A549 (cell line): Measurements from ENCODE around the gene ESPNL.

Experiments
- CBX8 ChIP-seq: fragments of 200-600 bp; sonication (generic); IDR thresholded peaks from 2 replicates; pipeline ENCODE4 v1.6.1; 2016
- MAZ ChIP-seq: fragments of 150-350 bp; IDR thresholded peaks from 2 replicates; pipeline ENCODE4 v1.6.1; 2014; ENCODE audit warnings: antibody characterized with exemption, low read depth, low read length, borderline replicate concordance
- RAD21 ChIP-seq, 2 experiments: fragments of >200 bp in 1 of 2; sonication (Bioruptor Twin) in 1 of 2; formaldehyde crosslinking in 1 of 2; IDR thresholded peaks in 1 of 2; conservative IDR thresholded peaks in 1 of 2; 2 replicates in 1 of 2; 3 replicates in 1 of 2; pipeline ENCODE4 v1.6.1; 2012 to 2018; ENCODE audit warnings: inconsistent platforms in 1 of 2
- TF ChIP-seq, protein P1 (sequence below): fragments of >200 bp; sonication (Bioruptor Twin); formaldehyde crosslinking; IDR thresholded peaks from 3 replicates; pipeline ENCODE4 v1.5.1; 2016
- TF ChIP-seq, protein P2 (sequence below): IDR thresholded peaks from 2 replicates; pipeline ENCODE4 v1.6.1; 2012
- TF ChIP-seq, protein P3 (sequence below): fragments of 200-600 bp; sonication (generic); IDR thresholded peaks from 2 replicates; pipeline ENCODE4 v1.6.1; 2016; ENCODE audit warnings: antibody characterized with exemption, mild to moderate bottlenecking, moderate library complexity

DNA sequence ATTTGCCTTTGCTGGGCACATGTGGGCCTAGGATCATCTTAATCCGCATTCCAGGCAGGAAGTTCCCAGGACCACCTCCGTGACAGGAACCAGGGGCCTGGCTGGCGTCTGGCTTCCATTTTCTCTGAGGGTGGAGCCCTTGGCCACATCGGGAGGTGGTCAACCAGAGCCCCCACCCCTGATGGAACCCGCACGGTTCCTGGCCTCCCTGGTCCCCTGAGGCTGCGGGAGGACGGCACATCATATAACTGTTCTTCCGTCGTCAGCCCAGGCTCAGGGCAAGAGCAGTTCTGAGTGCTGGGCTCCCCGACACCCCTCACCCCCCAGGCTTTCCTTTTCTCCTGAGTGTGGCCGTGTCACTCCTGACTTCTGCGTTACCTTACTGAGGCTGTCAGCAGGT lies 13.5 kb downstream of the ESPNL start:
- TF ChIP-seq, protein P1, sequence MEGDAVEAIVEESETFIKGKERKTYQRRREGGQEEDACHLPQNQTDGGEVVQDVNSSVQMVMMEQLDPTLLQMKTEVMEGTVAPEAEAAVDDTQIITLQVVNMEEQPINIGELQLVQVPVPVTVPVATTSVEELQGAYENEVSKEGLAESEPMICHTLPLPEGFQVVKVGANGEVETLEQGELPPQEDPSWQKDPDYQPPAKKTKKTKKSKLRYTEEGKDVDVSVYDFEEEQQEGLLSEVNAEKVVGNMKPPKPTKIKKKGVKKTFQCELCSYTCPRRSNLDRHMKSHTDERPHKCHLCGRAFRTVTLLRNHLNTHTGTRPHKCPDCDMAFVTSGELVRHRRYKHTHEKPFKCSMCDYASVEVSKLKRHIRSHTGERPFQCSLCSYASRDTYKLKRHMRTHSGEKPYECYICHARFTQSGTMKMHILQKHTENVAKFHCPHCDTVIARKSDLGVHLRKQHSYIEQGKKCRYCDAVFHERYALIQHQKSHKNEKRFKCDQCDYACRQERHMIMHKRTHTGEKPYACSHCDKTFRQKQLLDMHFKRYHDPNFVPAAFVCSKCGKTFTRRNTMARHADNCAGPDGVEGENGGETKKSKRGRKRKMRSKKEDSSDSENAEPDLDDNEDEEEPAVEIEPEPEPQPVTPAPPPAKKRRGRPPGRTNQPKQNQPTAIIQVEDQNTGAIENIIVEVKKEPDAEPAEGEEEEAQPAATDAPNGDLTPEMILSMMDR = no peak
- no peak for TF ChIP-seq RAD21 (conservative IDR thresholded peaks at IDR 0.05 in 1 of 2, IDR thresholded peaks at IDR 0.05 in 1 of 2)
- TF ChIP-seq, protein P2, sequence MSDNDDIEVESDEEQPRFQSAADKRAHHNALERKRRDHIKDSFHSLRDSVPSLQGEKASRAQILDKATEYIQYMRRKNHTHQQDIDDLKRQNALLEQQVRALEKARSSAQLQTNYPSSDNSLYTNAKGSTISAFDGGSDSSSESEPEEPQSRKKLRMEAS = no peak
- TF ChIP-seq, protein P3, sequence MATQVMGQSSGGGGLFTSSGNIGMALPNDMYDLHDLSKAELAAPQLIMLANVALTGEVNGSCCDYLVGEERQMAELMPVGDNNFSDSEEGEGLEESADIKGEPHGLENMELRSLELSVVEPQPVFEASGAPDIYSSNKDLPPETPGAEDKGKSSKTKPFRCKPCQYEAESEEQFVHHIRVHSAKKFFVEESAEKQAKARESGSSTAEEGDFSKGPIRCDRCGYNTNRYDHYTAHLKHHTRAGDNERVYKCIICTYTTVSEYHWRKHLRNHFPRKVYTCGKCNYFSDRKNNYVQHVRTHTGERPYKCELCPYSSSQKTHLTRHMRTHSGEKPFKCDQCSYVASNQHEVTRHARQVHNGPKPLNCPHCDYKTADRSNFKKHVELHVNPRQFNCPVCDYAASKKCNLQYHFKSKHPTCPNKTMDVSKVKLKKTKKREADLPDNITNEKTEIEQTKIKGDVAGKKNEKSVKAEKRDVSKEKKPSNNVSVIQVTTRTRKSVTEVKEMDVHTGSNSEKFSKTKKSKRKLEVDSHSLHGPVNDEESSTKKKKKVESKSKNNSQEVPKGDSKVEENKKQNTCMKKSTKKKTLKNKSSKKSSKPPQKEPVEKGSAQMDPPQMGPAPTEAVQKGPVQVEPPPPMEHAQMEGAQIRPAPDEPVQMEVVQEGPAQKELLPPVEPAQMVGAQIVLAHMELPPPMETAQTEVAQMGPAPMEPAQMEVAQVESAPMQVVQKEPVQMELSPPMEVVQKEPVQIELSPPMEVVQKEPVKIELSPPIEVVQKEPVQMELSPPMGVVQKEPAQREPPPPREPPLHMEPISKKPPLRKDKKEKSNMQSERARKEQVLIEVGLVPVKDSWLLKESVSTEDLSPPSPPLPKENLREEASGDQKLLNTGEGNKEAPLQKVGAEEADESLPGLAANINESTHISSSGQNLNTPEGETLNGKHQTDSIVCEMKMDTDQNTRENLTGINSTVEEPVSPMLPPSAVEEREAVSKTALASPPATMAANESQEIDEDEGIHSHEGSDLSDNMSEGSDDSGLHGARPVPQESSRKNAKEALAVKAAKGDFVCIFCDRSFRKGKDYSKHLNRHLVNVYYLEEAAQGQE = no peak
- no peak for TF ChIP-seq CBX8
- TF ChIP-seq MAZ = no peak
